GM12891 (cell line): ENCODE measurements around the gene DCDC1.

Source experiments
- POLR2A ChIP-seq: IDR thresholded peaks from 2 replicates; pipeline ENCODE4 v1.6.1; 2011; ENCODE audit warnings: low read depth, low read length, control low read depth
- SPI1 ChIP-seq: IDR thresholded peaks from 2 replicates; pipeline ENCODE4 v1.6.1; 2011; ENCODE audit warnings: low read depth, low read length, control low read depth

- TF ChIP-seq POLR2A = no peak
- no peak for TF ChIP-seq SPI1
Measured at GRCh38 chr11:31106326-31106725, 263.2 kb downstream of the DCDC1 start.
